ENCODE data around the gene BMPR2. TPM values are rescaled to one million over a fixed set of nuclear protein-coding genes. Genes with fewer than 3 reads are reported as not detected.

Gene BMPR2
- total and polyA plus RNA-seq, 2 of the 8 experiments (the other 6 are each of a cell fraction or from before 2014, with no cell fraction given) = 5.5 to 19.8 TPM

- no peaks in the 10 kb centered on the region for H3K23me2 ChIP-seq (ENCODE audit: low read depth, low read length)
- no peak overlapping the region for H3K56ac ChIP-seq (replicated peaks; ENCODE audit: insufficient read length, low read depth, low read length)
- ChIA-PET POLR2A (ENCODE audit: partially characterized antibody) (no interaction called here), CTCF (ENCODE audit: partially characterized antibody) (no interaction called here)
- no peak overlapping the region for H2AK5ac ChIP-seq (ENCODE audit: low read depth, low read length)
- H4K20me1 ChIP-seq (replicated peaks in 1 of 2; ENCODE audit: control insufficient read depth in 1 of 2, insufficient read depth in 2 of 2, low read length in 2 of 2) = no peaks in the 10 kb centered on the region
- H3K79me1 ChIP-seq (ENCODE audit: low read depth, low read length) = no peaks in the 10 kb centered on the region
- no peak overlapping the region for H4K8ac ChIP-seq (ENCODE audit: extremely low read depth, insufficient read depth, low read length)
- no peaks in the 10 kb centered on the region for H3K27me3 ChIP-seq (replicated peaks in 1 of 4; ENCODE audit: control insufficient read depth in 3 of 4, extremely low read depth in 1 of 4, insufficient read depth in 3 of 4, low read length in 3 of 4)
- no peak overlapping the region for H4K5ac ChIP-seq (ENCODE audit: insufficient read length, low read depth, low read length)
- no peak overlapping the region for H3K27ac ChIP-seq (ENCODE audit: low read depth, low read length)
- WGBS, 2 experiments (ENCODE audit: extremely low coverage in 1 of 2, insufficient coverage in 1 of 2, insufficient read length in 1 of 2, insufficient replicate concordance in 2 of 2, low coverage in 1 of 2, low lambda C conversion rate in 2 of 2, missing lambda C conversion rate in 1 of 2) = 90% methylated on average over 1 of the region's 1 CpG; no CpG with 5 or more reads in 1 of the 2 experiments
- no peaks in the 10 kb centered on the region for H3K9me3 ChIP-seq (ENCODE audit: insufficient read depth in 2 of 2, low read depth in 1 of 2, low read length in 1 of 2)
- H2BK20ac ChIP-seq (ENCODE audit: low read length) = no peak overlapping the region
- H4K91ac ChIP-seq (replicated peaks; ENCODE audit: insufficient read length, low read length) = no peak overlapping the region
- no peak overlapping the region for H3K14ac ChIP-seq (ENCODE audit: insufficient read length)
- H3K79me2 ChIP-seq (ENCODE audit: control insufficient read depth in 1 of 2, insufficient read depth in 2 of 2, low read length in 2 of 2) = no peaks in the 10 kb centered on the region
- no peak overlapping the region for H2BK15ac ChIP-seq (ENCODE audit: low read length)
- no peak overlapping the region for H3K4me3 ChIP-seq (ENCODE audit: extremely low read depth in 1 of 4, insufficient read depth in 2 of 4, low read depth in 3 of 4, low read length in 4 of 4)
- no peak for DNase-seq (ENCODE audit: low read depth in 1 of 2, low spot score in 2 of 2)
- no peak overlapping the region for H3K9ac ChIP-seq (replicated peaks in 1 of 4; ENCODE audit: extremely low read depth in 1 of 4, low read depth in 3 of 4, low read length in 3 of 4)
- no peak for FAIRE-seq
- no peak overlapping the region for H2BK5ac ChIP-seq (ENCODE audit: low read depth, low read length)
- TF ChIP-seq USF2 (IDR thresholded peaks at IDR 0.05; ENCODE audit: low read length) = no peak
- TF ChIP-seq JUND (IDR thresholded peaks at IDR 0.05; ENCODE audit: low read length) = no peak
- no peak for TF ChIP-seq SP4 (IDR thresholded peaks at IDR 0.05; ENCODE audit: low read length)
- TF ChIP-seq SIRT6 (IDR thresholded peaks at IDR 0.05; ENCODE audit: low read length) = no peak
- no peak for TF ChIP-seq NANOG (IDR thresholded peaks at IDR 0.05; ENCODE audit: insufficient read depth, low read depth, low read length, poor library complexity, severe bottlenecking)
- no peak for TF ChIP-seq SIX5 (IDR thresholded peaks at IDR 0.05; ENCODE audit: low read depth, low read length)
- no peak for TF ChIP-seq SRF (IDR thresholded peaks at IDR 0.05; ENCODE audit: low read depth, low read length)
- TF ChIP-seq EZH2 (IDR thresholded peaks at IDR 0.05; ENCODE audit: low read depth, low read length, severe bottlenecking) = no peak
- TF ChIP-seq CBX8 (IDR thresholded peaks at IDR 0.05; ENCODE audit: borderline replicate concordance, low read depth, low read length) = no peak
- TF ChIP-seq POLR2A (IDR thresholded peaks at IDR 0.05; ENCODE audit: control extremely low read depth in 1 of 2, low read depth in 2 of 2, low read length in 2 of 2) = no peak
- no peak for TF ChIP-seq E2F6 (IDR thresholded peaks at IDR 0.05)
- no peak overlapping the region for H3K4me2 ChIP-seq (ENCODE audit: insufficient read depth in 1 of 2, low read depth in 2 of 2, low read length in 2 of 2)
- no peak overlapping the region for H3K18ac ChIP-seq (ENCODE audit: extremely low read depth, low read length)
- no peak overlapping the region for H3K4ac ChIP-seq (replicated peaks; ENCODE audit: insufficient read length, low read depth, low read length)
- H3K4me1 ChIP-seq (replicated peaks in 1 of 4; ENCODE audit: control insufficient read depth in 3 of 4, insufficient read depth in 4 of 4, low read length in 3 of 4) = no peaks in the 10 kb centered on the region
- H2BK12ac ChIP-seq (ENCODE audit: low read depth, low read length) = no peak overlapping the region
- H2BK120ac ChIP-seq (replicated peaks; ENCODE audit: low read depth, low read length) = no peak overlapping the region
- H3K36me3 ChIP-seq (ENCODE audit: control insufficient read depth in 2 of 4, insufficient read depth in 4 of 4, low read length in 3 of 4) = no peaks in the 10 kb centered on the region
- H3K23ac ChIP-seq (ENCODE audit: insufficient read length) = no peak overlapping the region
- no peak overlapping the region; the same call in 1 of the 2 replicates for H2AFZ ChIP-seq (ENCODE audit: low read length)
These were observed 229.0 kb downstream of the BMPR2 start for GRCh38 chr2:202605174-202605573.
